WTC11 (cell line): ENCODE results near the gene HBM. TPM values are rescaled to one million over a fixed set of nuclear protein-coding genes. Genes with fewer than 3 reads are reported as not detected.

Experiments
- ATAC-seq: fragments of 200-7000 bp; cut with Tn5 transposase; 2 replicates; pipeline ENCODE4 v1.10.0; 2021; ENCODE audit warnings: mild to moderate bottlenecking, moderate library complexity
- Bru-seq: library from RNA; stranded (reverse); fragments of 400-500 nt; gene quantifications from one replicate; lab custom pipeline; 2021; lab: Mats Ljungman, UMichigan
- CTCF ChIA-PET: fragments of 300-600 bp; sonication (Branson Sonifier 250); formaldehyde crosslinking; loops from one replicate; lab custom pipeline; 2021; ENCODE audit warnings: antibody characterized with exemption; lab: Charles Lee
- POLR2A ChIA-PET: fragments of 350-600 bp; sonication (Branson Sonifier 250); formaldehyde crosslinking; loops from one replicate; lab custom pipeline; 2021; ENCODE audit warnings: antibody characterized with exemption; lab: Charles Lee
- DNase-seq: peaks from one replicate; pipeline ENCODE4 v3.0.0; 2021; ENCODE audit warnings: low spot score
- H3K27ac Mint-ChIP-seq: 2 replicates; pipeline ENCODE4 v1.8.0; 2021; ENCODE audit warnings: mixed read lengths
- H3K27me3 Mint-ChIP-seq: 2 replicates; pipeline ENCODE4 v1.8.0; 2021; ENCODE audit warnings: low read depth, mild to moderate bottlenecking, moderate library complexity, mixed read lengths
- H3K36me3 Mint-ChIP-seq: 2 replicates; pipeline ENCODE4 v1.8.0; 2021; ENCODE audit warnings: mixed read lengths
- H3K4me1 Mint-ChIP-seq: 2 replicates; pipeline ENCODE4 v1.8.0; 2022; ENCODE audit warnings: mixed read lengths
- H3K4me3 Mint-ChIP-seq: 2 replicates; pipeline ENCODE4 v1.8.0; 2021; ENCODE audit warnings: mild to moderate bottlenecking, moderate library complexity, mixed read lengths
- H3K9me3 Mint-ChIP-seq: 2 replicates; pipeline ENCODE4 v1.8.0; 2021; ENCODE audit warnings: mixed read lengths
- E2F5 ChIP-seq: sonication (generic); formaldehyde crosslinking; IDR thresholded peaks from 2 replicates; pipeline ENCODE4 v1.8.1; 2022; ENCODE audit warnings: mild to moderate bottlenecking, moderate library complexity, missing genetic modification reagents
- FOXK1 ChIP-seq: sonication (generic); formaldehyde crosslinking; IDR thresholded peaks from 2 replicates; pipeline ENCODE4 v1.8.0; 2022; ENCODE audit warnings: mild to moderate bottlenecking, moderate library complexity, missing genetic modification reagents
- FOXP1 ChIP-seq: sonication (generic); formaldehyde crosslinking; IDR thresholded peaks from 2 replicates; pipeline ENCODE4 v1.8.0; 2022; ENCODE audit warnings: missing genetic modification reagents, mild to moderate bottlenecking, moderate library complexity, borderline replicate concordance
- FOXP4 ChIP-seq: sonication (generic); formaldehyde crosslinking; IDR thresholded peaks from 2 replicates; pipeline ENCODE4 v1.8.0; 2022; ENCODE audit warnings: mild to moderate bottlenecking, missing genetic modification reagents
- IRF2 ChIP-seq: sonication (generic); formaldehyde crosslinking; IDR thresholded peaks from 2 replicates; pipeline ENCODE4 v1.8.0; 2022; ENCODE audit warnings: low read depth, missing genetic modification reagents, borderline replicate concordance
- NFE2L1 ChIP-seq: sonication (generic); formaldehyde crosslinking; IDR thresholded peaks from 2 replicates; pipeline ENCODE4 v1.8.1; 2023; ENCODE audit warnings: missing genetic modification reagents
- SP1 ChIP-seq: sonication (generic); formaldehyde crosslinking; conservative IDR thresholded peaks from 2 replicates; pipeline ENCODE4 v1.8.1; 2022; ENCODE audit warnings: missing genetic modification reagents
- TEAD4 ChIP-seq: sonication (generic); formaldehyde crosslinking; IDR thresholded peaks from 2 replicates; pipeline ENCODE4 v1.8.0; 2022; ENCODE audit warnings: mild to moderate bottlenecking, missing genetic modification reagents
- USF2 ChIP-seq: sonication (generic); formaldehyde crosslinking; IDR thresholded peaks from 2 replicates; pipeline ENCODE4 v1.8.1; 2023; ENCODE audit warnings: mild to moderate bottlenecking, missing genetic modification reagents, moderate library complexity
- ZMAT4 ChIP-seq: fragments of 250-450 bp; sonication (Bioruptor Pico); IDR thresholded peaks from 2 replicates; pipeline ENCODE4 v1.9.0; 2021; ENCODE audit warnings: mild to moderate bottlenecking
- ZNF121 ChIP-seq: sonication (generic); formaldehyde crosslinking; IDR thresholded peaks from 2 replicates; pipeline ENCODE4 v1.8.0; 2023; ENCODE audit warnings: missing genetic modification reagents
- ZNF281 ChIP-seq: sonication (generic); formaldehyde crosslinking; IDR thresholded peaks from 2 replicates; pipeline ENCODE4 v1.8.0; 2023; ENCODE audit warnings: mild to moderate bottlenecking, missing genetic modification reagents
- ZNF396 ChIP-seq: fragments of 250-450 bp; sonication (Bioruptor Pico); IDR thresholded peaks from 2 replicates; pipeline ENCODE4 v1.8.0; 2021; ENCODE audit warnings: mild to moderate bottlenecking, moderate library complexity, borderline replicate concordance
- ZNF425 ChIP-seq: fragments of 250-450 bp; sonication (Bioruptor Pico); conservative IDR thresholded peaks from 2 replicates; pipeline ENCODE4 v1.9.0; 2021; ENCODE audit warnings: mild to moderate bottlenecking
- ZNF671 ChIP-seq: fragments of 250-450 bp; sonication (Bioruptor Pico); IDR thresholded peaks from 2 replicates; pipeline ENCODE4 v1.8.0; 2021; ENCODE audit warnings: mild to moderate bottlenecking
- long read RNA-seq, 3 experiments: library from RNA in 1 of 3; library from capped mRNA in 1 of 3; library from polyadenylated mRNA in 1 of 3; unstranded in 2 of 3; stranded (forward) in 1 of 3; transcript quantifications; one replicate each; pipeline ENCODE4 v2.0.0, GENCODE V29; 2021
- total RNA-seq: library from RNA; stranded (reverse); gene quantifications from 3 replicates; pipeline ENCODE4 v1.2.3, GENCODE V29; 2021

HBM gene
- total RNA-seq = not detected in 3 replicates
- Bru-seq, nascent RNA = not detected
- long read RNA-seq, experiment 1 = 0 reads
- long read RNA-seq, experiment 2 = 0 reads
- long read RNA-seq, experiment 3 = 0 reads

GRCh38 chr16:165539-166374 lies at the start of gene HBM:
HBM (plus strand) TSS chr16:165978; CDS start chr16:165998, 20 bp downstream.
- CTCF ChIA-PET = interaction anchor here (0.7 to 2.0 kb wide), 11 partner anchors 14 to 197 kb away, joined by 3 to 5 read pairs (median 4); partner anchors contain the start of gene HBQ1
- ATAC-seq = no peak
- Mint-ChIP-seq H3K27me3 (peaks cover 85% of the 10 kb centered on the region), H3K4me3 (peak within 1 kb of the TSS; percentile 59), H3K36me3 (no peaks in the 10 kb centered on the region), H3K4me1 (peaks cover 21% of the 10 kb centered on the region), H3K9me3 (no peaks in the 10 kb centered on the region), H3K27ac (no peak within 1 kb of the TSS)
- peak; percentile 23; the same call in 1 of the 2 replicates for TF ChIP-seq FOXP1 (CRISPR knock-in tag)
- TF ChIP-seq USF2 (CRISPR knock-in tag) = no peak
- no peak for TF ChIP-seq TEAD4 (CRISPR knock-in tag)
- POLR2A ChIA-PET = no interaction called here
- no peak for DNase-seq

GRCh38 chr16:116015-116414 lies 49.8 kb upstream of the HBM start:
- H3K36me3 Mint-ChIP-seq = peaks cover 31% of the 10 kb centered on the region
- no peak for ATAC-seq
- H3K4me1 Mint-ChIP-seq = peaks cover 5% of the 10 kb centered on the region
- H3K9me3 Mint-ChIP-seq = no peaks in the 10 kb centered on the region
- no peak overlapping the region for H3K27ac Mint-ChIP-seq
- TF ChIP-seq NFE2L1 = no peak
- no peak for TF ChIP-seq FOXK1 (CRISPR knock-in tag)
- no peak for TF ChIP-seq ZMAT4 (CRISPR knock-in tag)
- no peak for TF ChIP-seq ZNF396
- no peak for TF ChIP-seq FOXP1 (CRISPR knock-in tag)
- TF ChIP-seq ZNF281 (CRISPR knock-in tag) = no peak
- TF ChIP-seq IRF2 = no peak
- TF ChIP-seq E2F5 = no peak
- no peak for TF ChIP-seq ZNF425
- no peak for TF ChIP-seq ZNF121 (CRISPR knock-in tag)
- no peak for TF ChIP-seq FOXP4 (CRISPR knock-in tag)
- no peak for TF ChIP-seq SP1 (CRISPR knock-in tag)
- no peak for TF ChIP-seq ZNF671 (CRISPR knock-in tag)
- POLR2A ChIA-PET = no interaction called here
- no peaks in the 10 kb centered on the region for H3K27me3 Mint-ChIP-seq
- CTCF ChIA-PET = interaction anchor here (1.3 to 5.6 kb wide), 4 partner anchors 9 to 43 kb away, joined by 4 to 73 read pairs (median 14); partner anchors contain the start of gene RHBDF1
- no peak for DNase-seq
- H3K4me3 Mint-ChIP-seq = no peak overlapping the region
